HEK293 (cell line): ENCODE data around the gene RIN1.
A peak's percentile ranks its signal among the peaks of the same experiment; 100 is the strongest.

Experiments
- CTCF ChIA-PET: fragments of 350-600 bp; formaldehyde crosslinking; extraction: SDS; loops from one replicate; lab custom pipeline; 2021; ENCODE audit warnings: antibody characterized with exemption; lab: Yijun Ruan, JAX
- POLR2A ChIA-PET: fragments of 300-600 bp; formaldehyde crosslinking; extraction: SDS; loops from one replicate; lab custom pipeline; 2020; ENCODE audit warnings: antibody characterized with exemption, inconsistent platforms; lab: Yijun Ruan, JAX
- H3K27ac ChIP-seq: fragments of 200-500 bp; sonication (Bioruptor generic); 2 replicates; pipeline ENCODE4 v1.5.1; 2014; ENCODE audit warnings: low read depth, low read length, control low read depth, inconsistent platforms; ENCODE audit errors: extremely low read depth
- H3K36me3 ChIP-seq, 2 experiments: fragments of 200-500 bp in 1 of 2; sonication (Bioruptor generic) in 1 of 2; 1 replicate in 1 of 2; 2 replicates in 1 of 2; pipeline ENCODE4 v1.5.1; 2014 to 2017; ENCODE audit warnings: inconsistent platforms in 2 of 2, low read length in 2 of 2; ENCODE audit not compliant: control insufficient read depth in 2 of 2, insufficient read depth in 1 of 2
- H3K4me1 ChIP-seq: fragments of 200-500 bp; sonication (Bioruptor generic); 2 replicates; pipeline ENCODE4 v1.5.1; 2014; ENCODE audit warnings: mild to moderate bottlenecking, low read length, inconsistent platforms; ENCODE audit not compliant: control insufficient read depth, insufficient read depth
- H3K4me3 ChIP-seq: 2 replicates; pipeline ENCODE4 v1.5.1; 2011; ENCODE audit warnings: low read depth, mild to moderate bottlenecking, control low read depth, low read length, moderate library complexity
- H3K9me3 ChIP-seq: fragments of 200-500 bp; sonication (Bioruptor generic); 2 replicates; pipeline ENCODE4 v1.5.1; 2014; ENCODE audit warnings: low read depth, low read length, inconsistent platforms; ENCODE audit not compliant: control insufficient read depth, insufficient read depth
- EGR2 ChIP-seq: fragments of 450-650 bp; formaldehyde crosslinking; IDR thresholded peaks from 2 replicates; pipeline ENCODE4 v1.5.1; 2016; ENCODE audit warnings: low read depth, missing biosample characterization, missing genetic modification characterization
- FEZF1 ChIP-seq: fragments of 450-650 bp; formaldehyde crosslinking; IDR thresholded peaks from 2 replicates; pipeline ENCODE4 v1.5.1; 2016; ENCODE audit warnings: missing biosample characterization, missing genetic modification characterization
- GLI2 ChIP-seq: fragments of 450-650 bp; formaldehyde crosslinking; IDR thresholded peaks from 2 replicates; pipeline ENCODE4; 2017; ENCODE audit warnings: missing biosample characterization, missing genetic modification characterization, low read depth, borderline replicate concordance
- HOXA7 ChIP-seq: sonication (generic); formaldehyde crosslinking; IDR thresholded peaks from 2 replicates; pipeline ENCODE4 v1.8.1; 2022; ENCODE audit warnings: missing genetic modification reagents, borderline replicate concordance
- ZFP3 ChIP-seq: fragments of 450-650 bp; formaldehyde crosslinking; IDR thresholded peaks from 2 replicates; pipeline ENCODE4 v1.5.1; 2016; ENCODE audit warnings: low read depth, missing biosample characterization, missing genetic modification characterization
- ZNF114 ChIP-seq: fragments of 450-650 bp; formaldehyde crosslinking; IDR thresholded peaks from 2 replicates; pipeline ENCODE4 v1.5.0; 2017; ENCODE audit warnings: missing biosample characterization, missing genetic modification characterization
- ZNF16 ChIP-seq: fragments of 450-650 bp; formaldehyde crosslinking; IDR thresholded peaks from 2 replicates; pipeline ENCODE4 v1.5.1; 2016; ENCODE audit warnings: low read depth, missing biosample characterization, missing genetic modification characterization
- ZNF175 ChIP-seq: fragments of 450-650 bp; formaldehyde crosslinking; IDR thresholded peaks from 2 replicates; pipeline ENCODE4 v1.5.1; 2016; ENCODE audit warnings: missing biosample characterization, missing genetic modification characterization
- ZNF23 ChIP-seq: fragments of 450-650 bp; formaldehyde crosslinking; IDR thresholded peaks from 2 replicates; pipeline ENCODE4 v1.5.1; 2016; ENCODE audit warnings: missing biosample characterization, missing genetic modification characterization, borderline replicate concordance
- ZNF354C ChIP-seq: fragments of 450-650 bp; formaldehyde crosslinking; IDR thresholded peaks from 2 replicates; pipeline ENCODE4 v1.5.1; 2016; ENCODE audit warnings: missing biosample characterization, missing genetic modification characterization, low read depth, borderline replicate concordance
- TF ChIP-seq, protein P1 (sequence below): fragments of 450-650 bp; IDR thresholded peaks from 2 replicates; pipeline ENCODE4 v1.5.1; 2018; ENCODE audit warnings: missing biosample characterization, mild to moderate bottlenecking, missing genetic modification characterization
- TF ChIP-seq, protein P2 (sequence below): fragments of 450-650 bp; formaldehyde crosslinking; IDR thresholded peaks from 2 replicates; pipeline ENCODE4 v1.5.1; 2016; ENCODE audit warnings: missing biosample characterization, missing genetic modification characterization
- TF ChIP-seq, protein P3 (sequence below): fragments of 450-650 bp; formaldehyde crosslinking; IDR thresholded peaks from 2 replicates; pipeline ENCODE4 v1.5.1; 2017; ENCODE audit warnings: missing biosample characterization, missing genetic modification characterization
- TF ChIP-seq, protein P4 (sequence below): fragments of 450-650 bp; formaldehyde crosslinking; IDR thresholded peaks from 2 replicates; pipeline ENCODE4 v1.5.1; 2016; ENCODE audit warnings: missing biosample characterization, missing genetic modification characterization, low read depth

RIN1 gene

DNA sequence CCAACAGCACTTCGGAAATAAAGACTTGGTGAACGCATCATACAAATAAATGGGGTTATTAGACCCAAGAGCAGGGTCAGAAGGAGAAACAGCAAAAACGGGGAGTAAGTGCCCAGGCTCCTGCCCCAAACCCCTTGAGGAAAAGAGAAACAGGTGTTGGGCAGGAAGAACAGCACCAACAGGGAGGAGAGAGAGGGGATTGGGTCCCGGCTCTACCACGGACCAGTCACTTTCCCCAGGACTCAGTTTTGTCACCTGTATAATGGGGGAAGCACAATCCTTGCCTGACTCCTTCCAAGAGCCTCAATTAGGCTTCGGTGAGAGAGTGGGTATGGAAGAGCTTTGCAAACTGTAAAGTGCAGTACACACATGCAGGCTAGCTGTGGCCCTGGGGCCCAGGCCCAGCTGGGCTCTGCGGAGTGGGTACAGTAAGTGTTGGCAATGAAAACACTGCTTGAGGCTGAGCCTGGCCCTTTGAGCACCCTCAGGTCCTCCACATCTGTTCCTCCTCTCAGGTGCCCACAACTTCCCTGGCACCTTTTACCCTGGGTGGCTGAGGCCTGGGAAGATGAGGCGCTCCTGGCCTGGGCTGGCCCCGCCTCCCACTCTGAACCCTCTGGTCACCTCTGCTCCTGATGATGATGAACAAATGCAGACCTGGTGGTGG is 26.4 kb upstream of the RIN1 start:
- H3K4me3 ChIP-seq = no peak overlapping the region
- peaks cover 0 to 41% of the 10 kb centered on the region in 2 experiments; a peak in 1 of 3 replicates for H3K36me3 ChIP-seq
- ChIA-PET CTCF (interaction anchor here (0.9 to 5.6 kb wide), 7 partner anchors 8 to 77 kb away, joined by 3 to 58 read pairs (median 6); no protein-coding TSS in a partner anchor), POLR2A (interaction anchor here (1.2 to 2.2 kb wide), 2 partner anchors 9 to 15 kb away, joined by 4 to 7 read pairs; partner anchors contain the start of gene SLC29A2)
- TF ChIP-seq GLI2 (tag by site-specific recombination) = no peak
- TF ChIP-seq, protein P1, sequence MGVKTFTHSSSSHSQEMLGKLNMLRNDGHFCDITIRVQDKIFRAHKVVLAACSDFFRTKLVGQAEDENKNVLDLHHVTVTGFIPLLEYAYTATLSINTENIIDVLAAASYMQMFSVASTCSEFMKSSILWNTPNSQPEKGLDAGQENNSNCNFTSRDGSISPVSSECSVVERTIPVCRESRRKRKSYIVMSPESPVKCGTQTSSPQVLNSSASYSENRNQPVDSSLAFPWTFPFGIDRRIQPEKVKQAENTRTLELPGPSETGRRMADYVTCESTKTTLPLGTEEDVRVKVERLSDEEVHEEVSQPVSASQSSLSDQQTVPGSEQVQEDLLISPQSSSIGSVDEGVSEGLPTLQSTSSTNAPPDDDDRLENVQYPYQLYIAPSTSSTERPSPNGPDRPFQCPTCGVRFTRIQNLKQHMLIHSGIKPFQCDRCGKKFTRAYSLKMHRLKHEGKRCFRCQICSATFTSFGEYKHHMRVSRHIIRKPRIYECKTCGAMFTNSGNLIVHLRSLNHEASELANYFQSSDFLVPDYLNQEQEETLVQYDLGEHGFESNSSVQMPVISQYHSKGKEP (tag by site-specific recombination) = no peak
- TF ChIP-seq ZNF175 (tag by site-specific recombination) = no peak
- TF ChIP-seq ZNF23 = no peak
- TF ChIP-seq ZNF354C (tag by site-specific recombination) = no peak
- no peak for TF ChIP-seq HOXA7 (CRISPR knock-in tag)
- TF ChIP-seq, protein P2, sequence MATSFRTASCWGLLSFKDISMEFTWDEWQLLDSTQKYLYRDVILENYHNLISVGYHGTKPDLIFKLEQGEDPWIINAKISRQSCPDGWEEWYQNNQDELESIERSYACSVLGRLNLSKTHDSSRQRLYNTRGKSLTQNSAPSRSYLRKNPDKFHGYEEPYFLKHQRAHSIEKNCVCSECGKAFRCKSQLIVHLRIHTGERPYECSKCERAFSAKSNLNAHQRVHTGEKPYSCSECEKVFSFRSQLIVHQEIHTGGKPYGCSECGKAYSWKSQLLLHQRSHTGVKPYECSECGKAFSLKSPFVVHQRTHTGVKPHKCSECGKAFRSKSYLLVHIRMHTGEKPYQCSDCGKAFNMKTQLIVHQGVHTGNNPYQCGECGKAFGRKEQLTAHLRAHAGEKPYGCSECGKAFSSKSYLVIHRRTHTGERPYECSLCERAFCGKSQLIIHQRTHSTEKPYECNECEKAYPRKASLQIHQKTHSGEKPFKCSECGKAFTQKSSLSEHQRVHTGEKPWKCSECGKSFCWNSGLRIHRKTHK (tag by site-specific recombination) = no peak
- TF ChIP-seq ZNF16 (tag by site-specific recombination) = no peak
- TF ChIP-seq ZNF114 (tag by site-specific recombination) = no peak
- no peaks in the 10 kb centered on the region for H3K9me3 ChIP-seq
- no peaks in the 10 kb centered on the region for H3K4me1 ChIP-seq
- H3K27ac ChIP-seq = no peak overlapping the region

DNA sequence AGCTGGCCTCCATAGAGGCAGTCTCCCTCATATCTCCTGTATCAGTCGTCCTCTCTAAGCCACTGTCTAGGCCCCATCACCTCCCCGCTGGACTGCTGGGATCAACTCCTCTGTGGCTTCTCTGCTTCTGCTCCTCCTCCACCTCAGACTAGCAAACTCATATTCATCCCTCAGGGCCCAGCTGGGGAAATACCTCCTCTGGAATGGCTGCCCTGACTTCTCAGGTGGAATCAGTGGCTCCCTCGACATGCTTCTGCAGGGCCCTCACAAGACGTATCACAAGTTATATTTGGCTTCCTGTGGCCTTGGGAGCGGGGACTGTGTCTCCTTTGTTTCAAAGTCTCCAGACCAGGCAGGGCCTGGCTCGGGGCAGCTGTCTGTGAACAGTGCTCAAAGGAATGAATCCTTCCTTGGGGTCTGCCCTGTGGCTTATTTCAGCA is 25.3 kb upstream of the RIN1 start:
- no peaks in the 10 kb centered on the region for H3K9me3 ChIP-seq
- no peak overlapping the region for H3K4me3 ChIP-seq
- no peaks in the 10 kb centered on the region for H3K4me1 ChIP-seq
- POLR2A ChIA-PET = interaction anchor here (2.2 kb wide), 1 partner anchor 10 kb away, joined by 7 read pairs; the partner anchor contains the start of gene SLC29A2
- no peak overlapping the region for H3K27ac ChIP-seq
- peaks cover 0 to 31% of the 10 kb centered on the region in 2 experiments; a peak in 1 of 3 replicates for H3K36me3 ChIP-seq
- CTCF ChIA-PET = interaction anchor here (0.8 to 1.0 kb wide), 2 partner anchors 28 to 46 kb away, joined by 3 to 5 read pairs; no protein-coding TSS in a partner anchor
- TF ChIP-seq, protein P3, sequence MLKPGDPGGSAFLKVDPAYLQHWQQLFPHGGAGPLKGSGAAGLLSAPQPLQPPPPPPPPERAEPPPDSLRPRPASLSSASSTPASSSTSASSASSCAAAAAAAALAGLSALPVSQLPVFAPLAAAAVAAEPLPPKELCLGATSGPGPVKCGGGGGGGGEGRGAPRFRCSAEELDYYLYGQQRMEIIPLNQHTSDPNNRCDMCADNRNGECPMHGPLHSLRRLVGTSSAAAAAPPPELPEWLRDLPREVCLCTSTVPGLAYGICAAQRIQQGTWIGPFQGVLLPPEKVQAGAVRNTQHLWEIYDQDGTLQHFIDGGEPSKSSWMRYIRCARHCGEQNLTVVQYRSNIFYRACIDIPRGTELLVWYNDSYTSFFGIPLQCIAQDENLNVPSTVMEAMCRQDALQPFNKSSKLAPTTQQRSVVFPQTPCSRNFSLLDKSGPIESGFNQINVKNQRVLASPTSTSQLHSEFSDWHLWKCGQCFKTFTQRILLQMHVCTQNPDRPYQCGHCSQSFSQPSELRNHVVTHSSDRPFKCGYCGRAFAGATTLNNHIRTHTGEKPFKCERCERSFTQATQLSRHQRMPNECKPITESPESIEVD (tag by site-specific recombination) = no peak
- peak; percentile 63; the same call in 1 of the 2 replicates for TF ChIP-seq ZFP3 (tag by site-specific recombination)
- TF ChIP-seq EGR2 = no peak
- TF ChIP-seq, protein P4, sequence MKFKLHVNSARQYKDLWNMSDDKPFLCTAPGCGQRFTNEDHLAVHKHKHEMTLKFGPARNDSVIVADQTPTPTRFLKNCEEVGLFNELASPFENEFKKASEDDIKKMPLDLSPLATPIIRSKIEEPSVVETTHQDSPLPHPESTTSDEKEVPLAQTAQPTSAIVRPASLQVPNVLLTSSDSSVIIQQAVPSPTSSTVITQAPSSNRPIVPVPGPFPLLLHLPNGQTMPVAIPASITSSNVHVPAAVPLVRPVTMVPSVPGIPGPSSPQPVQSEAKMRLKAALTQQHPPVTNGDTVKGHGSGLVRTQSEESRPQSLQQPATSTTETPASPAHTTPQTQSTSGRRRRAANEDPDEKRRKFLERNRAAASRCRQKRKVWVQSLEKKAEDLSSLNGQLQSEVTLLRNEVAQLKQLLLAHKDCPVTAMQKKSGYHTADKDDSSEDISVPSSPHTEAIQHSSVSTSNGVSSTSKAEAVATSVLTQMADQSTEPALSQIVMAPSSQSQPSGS (tag by site-specific recombination) = no peak
- TF ChIP-seq FEZF1 = no peak
